IgD-negative memory B cell (primary cell): ENCODE data around the gene GNB1. TPM values are rescaled to one million over a fixed set of nuclear protein-coding genes. Genes with fewer than 3 reads are reported as not detected.
A peak's percentile ranks its signal among the peaks of the same experiment; 100 is the strongest.

ENCODE experiments used
- H3K27ac Mint-ChIP-seq, 3 donors: one replicate each; pipeline ENCODE4 v1.8.0; 2020 to 2022; ENCODE audit warnings: mild to moderate bottlenecking in 3 of 3, mixed read lengths in 3 of 3, moderate library complexity in 1 of 3
- H3K27me3 Mint-ChIP-seq: one replicate; pipeline ENCODE4 v1.8.0; 2021; ENCODE audit warnings: mixed read lengths
- H3K36me3 Mint-ChIP-seq: one replicate; pipeline ENCODE4 v1.8.0; 2020; ENCODE audit warnings: mild to moderate bottlenecking, mixed read lengths
- H3K4me1 Mint-ChIP-seq, 3 donors: one replicate each; pipeline ENCODE4 v1.8.0; 2020 to 2022; ENCODE audit warnings: mixed read lengths in 3 of 3, mild to moderate bottlenecking in 1 of 3
- H3K4me3 Mint-ChIP-seq, 4 donors: one replicate each; pipeline ENCODE4 v1.8.0; 2020 to 2022; ENCODE audit warnings: mild to moderate bottlenecking in 4 of 4, mixed read lengths in 4 of 4, moderate library complexity in 3 of 4
- H3K9me3 Mint-ChIP-seq, 3 donors: one replicate each; pipeline ENCODE4 v1.8.0; 2020 to 2021; ENCODE audit warnings: mixed read lengths in 3 of 3, mild to moderate bottlenecking in 1 of 3
- polyA plus RNA-seq: library from polyadenylated mRNA; unstranded; fragments of 300-500 nt; fragmentation: Illumina TruSeq; gene quantifications from one replicate; pipeline ENCODE4 v1.2.3, GENCODE V29; 2021

GNB1 gene
- polyA plus RNA-seq, 1 donor from 2014 or later = 40.0 TPM

GRCh38 chr1:1917995-1918900 is 27.4 kb upstream of the GNB1 start:
- Mint-ChIP-seq H3K27ac (no peak overlapping the region), H3K4me3 (peak overlapping the region in 3 of 4 donors; percentile 50 to 65 (median 65)), H3K36me3 (peaks cover 3% of the 10 kb centered on the region), H3K27me3 (no peaks in the 10 kb centered on the region), H3K4me1 (no peaks in the 10 kb centered on the region), H3K9me3 (no peaks in the 10 kb centered on the region)

- Mint-ChIP-seq H3K36me3 (peaks cover 3% of the 10 kb centered on the region), H3K4me1 (peaks cover 0 to under 1% (median 0%) of the 10 kb centered on the region in 3 donors), H3K9me3 (no peaks in the 10 kb centered on the region), H3K27me3 (no peaks in the 10 kb centered on the region), H3K27ac (no peak overlapping the region), H3K4me3 (peak overlapping the region in 3 of 4 donors; percentile 34 to 72 (median 65))
Measured at GRCh38 chr1:1917304-1917976, 26.6 kb upstream of the GNB1 start.

GRCh38 chr1:1916851-1917251 is 26.0 kb upstream of the GNB1 start:
- peaks cover 0 to 2% (median 0%) of the 10 kb centered on the region in 3 donors for H3K4me1 Mint-ChIP-seq
- no peaks in the 10 kb centered on the region for H3K27me3 Mint-ChIP-seq
- no peak overlapping the region for H3K27ac Mint-ChIP-seq
- no peak overlapping the region for H3K4me3 Mint-ChIP-seq
- peaks cover 3% of the 10 kb centered on the region for H3K36me3 Mint-ChIP-seq
- no peaks in the 10 kb centered on the region for H3K9me3 Mint-ChIP-seq

- H3K27ac Mint-ChIP-seq = peak overlapping the region in 1 of 3 donors; percentile 50
- H3K4me1 Mint-ChIP-seq = peaks cover 0 to 2% (median 0%) of the 10 kb centered on the region in 3 donors
- H3K36me3 Mint-ChIP-seq = peaks cover 3% of the 10 kb centered on the region
- H3K27me3 Mint-ChIP-seq = no peaks in the 10 kb centered on the region
- H3K9me3 Mint-ChIP-seq = no peaks in the 10 kb centered on the region
- H3K4me3 Mint-ChIP-seq = no peak overlapping the region
Measured at GRCh38 chr1:1915911-1916840, 25.3 kb upstream of the GNB1 start.

GRCh38 chr1:1914971-1915692 is 24.2 kb upstream of the GNB1 start, which contains the start of gene CALML6:
Gene CALML6, plus strand, starts transcription at chr1:1915260. Its CDS starts 21 bp downstream, at chr1:1915281.
- Mint-ChIP-seq H3K9me3 (no peaks in the 10 kb centered on the region), H3K27ac (peak within 1 kb of the TSS in 1 of 3 donors; percentile 50), H3K4me1 (peaks cover 2 to 4% (median 2%) of the 10 kb centered on the region in 3 donors), H3K36me3 (peaks cover 3% of the 10 kb centered on the region), H3K27me3 (no peaks in the 10 kb centered on the region), H3K4me3 (no peak within 1 kb of the TSS)

- Mint-ChIP-seq H3K4me3 (peak overlapping the region in 1 of 4 donors; percentile 23), H3K36me3 (peaks cover 3% of the 10 kb centered on the region), H3K4me1 (peaks cover 4 to 5% (median 5%) of the 10 kb centered on the region in 3 donors), H3K27me3 (no peaks in the 10 kb centered on the region), H3K27ac (no peak overlapping the region), H3K9me3 (no peaks in the 10 kb centered on the region)
Measured at GRCh38 chr1:1914101-1914970, 23.4 kb upstream of the GNB1 start.

- H3K9me3 Mint-ChIP-seq = no peaks in the 10 kb centered on the region
- peaks cover 3% of the 10 kb centered on the region for H3K36me3 Mint-ChIP-seq
- peak overlapping the region in 2 of 4 donors; percentile 68 to 89 for H3K4me3 Mint-ChIP-seq
- H3K27ac Mint-ChIP-seq = peak overlapping the region in 1 of 3 donors; percentile 86
- no peaks in the 10 kb centered on the region for H3K27me3 Mint-ChIP-seq
- peaks cover 6% of the 10 kb centered on the region in 3 donors for H3K4me1 Mint-ChIP-seq
Measured at GRCh38 chr1:1911350-1912041, 20.6 kb upstream of the GNB1 start.

- Mint-ChIP-seq H3K9me3 (no peaks in the 10 kb centered on the region), H3K4me1 (peaks cover 9 to 11% (median 10%) of the 10 kb centered on the region in 3 donors), H3K36me3 (peaks cover 3% of the 10 kb centered on the region), H3K4me3 (peak overlapping the region in 2 of 4 donors; percentile 61 to 95), H3K27me3 (no peaks in the 10 kb centered on the region), H3K27ac (peak overlapping the region in 1 of 3 donors; percentile 86)
Measured at GRCh38 chr1:1910651-1911331, 19.9 kb upstream of the GNB1 start.

- Mint-ChIP-seq H3K4me3 (peak overlapping the region; percentile 61 to 95 (median 88)), H3K36me3 (peaks cover 3% of the 10 kb centered on the region)
Measured at GRCh38 chr1:1910033-1910465, 19.2 kb upstream of the GNB1 start.

GRCh38 chr1:1908506-1908791 is 17.6 kb upstream of the GNB1 start:
- Mint-ChIP-seq H3K27ac (no peak overlapping the region), H3K4me3 (peak overlapping the region in 3 of 4 donors; percentile 55 to 74 (median 71)), H3K4me1 (peaks cover 9 to 11% (median 10%) of the 10 kb centered on the region in 3 donors), H3K36me3 (no peaks in the 10 kb centered on the region), H3K27me3 (no peaks in the 10 kb centered on the region), H3K9me3 (no peaks in the 10 kb centered on the region)

More at GRCh38 chr1:1910033-1910465, 19.2 kb upstream of the GNB1 start:
- Mint-ChIP-seq H3K27me3 (no peaks in the 10 kb centered on the region), H3K9me3 (no peaks in the 10 kb centered on the region), H3K4me1 (peaks cover 9 to 11% (median 10%) of the 10 kb centered on the region in 3 donors), H3K27ac (peak overlapping the region in 2 of 3 donors; percentile 86)

DNA sequence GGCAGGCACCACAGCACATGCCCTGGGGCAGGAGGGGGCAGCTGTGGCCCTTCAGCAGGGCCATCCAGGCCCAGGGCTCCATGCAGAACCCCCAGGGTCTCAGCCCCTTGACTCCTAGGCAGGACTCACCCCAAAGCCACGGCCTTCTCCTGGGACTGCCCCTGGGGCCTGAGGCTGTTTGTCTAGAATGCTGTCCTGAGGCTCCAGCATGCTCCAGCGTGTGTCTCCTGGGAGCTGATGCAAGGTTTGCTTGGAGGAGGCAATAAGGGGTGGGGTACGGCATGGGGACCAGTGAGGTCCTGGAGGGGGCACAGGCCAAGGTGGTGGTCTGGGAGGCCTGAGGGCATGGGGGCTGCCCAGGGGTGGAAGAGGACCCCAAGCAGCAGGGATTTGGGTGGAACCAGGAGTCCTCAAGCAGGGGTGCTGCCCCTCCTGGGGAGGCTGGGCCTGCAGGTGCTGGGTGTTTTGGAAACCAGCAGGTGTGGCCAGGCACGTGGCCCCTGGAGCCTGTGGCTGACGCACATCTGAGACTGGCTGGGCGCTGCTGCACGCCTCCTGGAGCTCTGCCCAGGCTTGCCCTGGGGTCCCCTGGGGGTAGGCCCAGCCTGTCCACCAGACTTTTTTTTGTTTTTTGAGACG is 16.3 kb upstream of the GNB1 start:
- peaks cover 2% of the 10 kb centered on the region for H3K27me3 Mint-ChIP-seq
- H3K36me3 Mint-ChIP-seq = no peaks in the 10 kb centered on the region
- H3K4me1 Mint-ChIP-seq = peaks cover 7 to 11% (median 10%) of the 10 kb centered on the region in 3 donors
- no peaks in the 10 kb centered on the region for H3K9me3 Mint-ChIP-seq
- peak overlapping the region in 2 of 3 donors; percentile 53 to 87 for H3K27ac Mint-ChIP-seq
- H3K4me3 Mint-ChIP-seq = peak overlapping the region in 3 of 4 donors; percentile 55 to 81 (median 55)
